Spleen (tissue), 11 donors: Measurements from ENCODE around the gene IL17B. TPM values are rescaled to one million over a fixed set of nuclear protein-coding genes. Genes with fewer than 3 reads are reported as not detected.

Source experiments
- DNase-seq: peaks from one replicate; pipeline ENCODE4 v3.0.0-alpha.2; 2020
- H3K27ac ChIP-seq, 8 donors: fragments of 200-600 bp; sonication (generic) in 7 of 8; 1 replicate in 4 of 8; 2 replicates in 4 of 8; pipeline versions ENCODE4 v1.5.0 to v1.8.0; 2016 to 2021; ENCODE audit warnings: inconsistent platforms in 4 of 8, mild to moderate bottlenecking in 4 of 8, moderate library complexity in 1 of 8
- H3K27me3 ChIP-seq, 7 donors: fragments of 200-600 bp; sonication (generic) in 6 of 7; replicated peaks in 1 of 7; 1 replicate in 4 of 7; 2 replicates in 3 of 7; pipeline versions ENCODE4 v1.5.0 to v1.8.0; 2016 to 2021; ENCODE audit warnings: inconsistent platforms in 3 of 7, mild to moderate bottlenecking in 1 of 7
- H3K36me3 ChIP-seq, 6 donors: fragments of 200-600 bp; sonication (generic) in 5 of 6; 1 replicate in 4 of 6; 2 replicates in 2 of 6; pipeline versions ENCODE4 v1.5.0 to v1.8.0; 2016 to 2021; ENCODE audit warnings: inconsistent platforms in 2 of 6
- H3K4me1 ChIP-seq, 6 donors: fragments of 200-600 bp; sonication (generic) in 5 of 6; 1 replicate in 3 of 6; 2 replicates in 3 of 6; pipeline versions ENCODE4 v1.5.0 to v1.8.0; 2016 to 2021; ENCODE audit warnings: inconsistent platforms in 3 of 6
- H3K4me3 ChIP-seq, 8 donors: fragments of 200-600 bp; sonication (generic) in 7 of 8; 1 replicate in 4 of 8; 2 replicates in 4 of 8; pipeline versions ENCODE4 v1.5.0 to v1.8.0; 2016 to 2021; ENCODE audit warnings: inconsistent platforms in 4 of 8, mild to moderate bottlenecking in 4 of 8, moderate library complexity in 2 of 8
- H3K9me3 ChIP-seq, 8 donors: fragments of 200-600 bp; sonication (generic) in 7 of 8; 1 replicate in 4 of 8; 2 replicates in 4 of 8; pipeline versions ENCODE4 v1.5.0 to v1.8.0; 2016 to 2021; ENCODE audit warnings: inconsistent platforms in 4 of 8
- POLR2A ChIP-seq, 3 donors: fragments of 450-650 bp; IDR thresholded peaks; one replicate each; pipeline ENCODE4 v1.5.1; 2017; ENCODE audit warnings: antibody characterized with exemption in 3 of 3, mild to moderate bottlenecking in 1 of 3
- POLR2AphosphoS5 ChIP-seq, 3 donors: sonication (generic); formaldehyde crosslinking; IDR thresholded peaks; one replicate each; pipeline ENCODE4 v1.5.1; 2017; ENCODE audit warnings: antibody characterized with exemption in 3 of 3
- WGBS, 5 donors: extraction: QIAGEN DNeasy Blood & Tissue Kit in 3 of 5; methylation state at CpG; one replicate each; pipeline versions ENCODE4 v1.1.5 to v1.1.7; 2013 to 2018; 5-methylcytosine and 5-hydroxymethylcytosine counted together
- intact Hi-C: fragments of 100-400 bp; cut with DNase I; formaldehyde crosslinking; loops from one replicate; pipeline ENCODE4 v1.15.0; 2023; ENCODE audit warnings: low total_unique reads
- polyA plus RNA-seq, 3 donors: library from polyadenylated mRNA; stranded (reverse); fragments of 200-250 nt; gene quantifications; one replicate each; pipeline ENCODE4 v1.2.1, GENCODE V29; 2013
- total RNA-seq, 7 donors: library from RNA; depleted of rRNA in 3 of 7; stranded (reverse); fragments of >200 nt in 3 of 7; fragmentation: NEBNext Ultra II Directional in 4 of 7; extraction: Animal tissue kit (Norgen Biotek cat#: 25700) in 4 of 7; gene quantifications; one replicate each; pipeline versions ENCODE4 v1.1.0 to v1.2.1, GENCODE V29; 2016 to 2021
- TF ChIP-seq, protein P1 (sequence below), 11 experiments: fragments of 200-600 bp in 7 of 11; fragments of 450-650 bp in 4 of 11; sonication (generic) in 4 of 11; IDR thresholded peaks in 8 of 11; conservative IDR thresholded peaks in 3 of 11; 1 replicate in 7 of 11; 2 replicates in 4 of 11; pipeline versions ENCODE4 v1.4.0 to v1.8.0; 2016 to 2021; ENCODE audit warnings: antibody characterized with exemption in 11 of 11, inconsistent platforms in 4 of 11, mild to moderate bottlenecking in 1 of 11
- donor health status: healthy with polysubstance abuse.
- donor health status: DM: no; HTN: no; CAD: no; lungs with moderate emphysema.
- donor health status: DM: no; HTN: no; CAD: no.
- donor health status: Bipolar disorder and iron deficiency.
- donor health status: healthy.
- donor health status: DM: no; HTN: no; CAD: no.
- donor health status: DM: yes; HTN: yes; CAD: no.

The IL17B gene
- total and polyA plus RNA-seq, 10 donors: 0.30 to 1.4 (median 0.60) TPM; not detected in 4

DNA sequence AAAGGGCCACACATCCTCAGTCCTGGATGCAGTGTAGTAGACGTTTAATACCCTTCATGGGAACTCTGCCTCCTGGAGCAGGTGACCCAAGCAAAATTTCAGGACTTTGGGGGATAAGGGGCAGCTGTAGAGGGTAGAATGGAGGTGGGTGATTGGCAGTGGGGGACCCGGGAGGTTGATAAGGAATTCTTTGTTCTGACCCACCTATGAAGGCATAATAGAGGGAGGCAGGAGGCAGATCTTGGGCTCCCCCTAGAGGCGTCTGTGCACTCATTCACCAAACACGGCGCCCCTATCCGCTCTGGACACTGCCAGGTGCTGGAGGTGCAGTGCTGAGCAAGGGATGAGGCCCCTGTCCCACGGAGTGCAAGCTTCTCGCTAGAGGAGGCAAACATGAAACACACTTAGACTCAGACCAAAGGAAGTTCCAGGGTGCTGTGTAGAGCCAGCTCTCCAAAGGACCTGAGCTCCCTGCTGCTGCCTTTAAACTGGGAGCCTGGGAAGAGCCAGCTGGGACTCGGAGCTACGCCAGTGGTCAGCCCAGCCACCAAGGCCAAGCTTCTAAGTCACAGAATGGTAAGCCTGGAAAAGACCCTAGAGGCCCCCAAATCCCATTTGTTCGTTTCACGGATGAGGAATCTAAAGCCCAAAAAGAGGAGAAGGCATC is 7.7 kb downstream of the IL17B start:
- H3K4me3 ChIP-seq: no peak overlapping the region
- H3K27ac ChIP-seq: no peak overlapping the region
- 43 to 82% (median 45%) methylated on average over 6 to 12 of the region's 12 CpGs for WGBS, 5 donors
- intact Hi-C loops: loop anchor here (5.0 kb wide), 2 partner anchors 54 to 191 kb away; no protein-coding TSS in a partner anchor
- no peaks in the 10 kb centered on the region for H3K27me3 ChIP-seq
- H3K9me3 ChIP-seq: no peaks in the 10 kb centered on the region
- peaks cover 0 to 20% (median 4%) of the 10 kb centered on the region in 6 donors for H3K4me1 ChIP-seq
- DNase-seq: peak; percentile 88
- no peaks in the 10 kb centered on the region for H3K36me3 ChIP-seq
- TF ChIP-seq POLR2AphosphoS5 (IDR thresholded peaks at IDR 0.05) (peak in 1 of 3 donors; percentile 21), POLR2A (IDR thresholded peaks at IDR 0.05) (no peak)
- TF ChIP-seq, protein P1, sequence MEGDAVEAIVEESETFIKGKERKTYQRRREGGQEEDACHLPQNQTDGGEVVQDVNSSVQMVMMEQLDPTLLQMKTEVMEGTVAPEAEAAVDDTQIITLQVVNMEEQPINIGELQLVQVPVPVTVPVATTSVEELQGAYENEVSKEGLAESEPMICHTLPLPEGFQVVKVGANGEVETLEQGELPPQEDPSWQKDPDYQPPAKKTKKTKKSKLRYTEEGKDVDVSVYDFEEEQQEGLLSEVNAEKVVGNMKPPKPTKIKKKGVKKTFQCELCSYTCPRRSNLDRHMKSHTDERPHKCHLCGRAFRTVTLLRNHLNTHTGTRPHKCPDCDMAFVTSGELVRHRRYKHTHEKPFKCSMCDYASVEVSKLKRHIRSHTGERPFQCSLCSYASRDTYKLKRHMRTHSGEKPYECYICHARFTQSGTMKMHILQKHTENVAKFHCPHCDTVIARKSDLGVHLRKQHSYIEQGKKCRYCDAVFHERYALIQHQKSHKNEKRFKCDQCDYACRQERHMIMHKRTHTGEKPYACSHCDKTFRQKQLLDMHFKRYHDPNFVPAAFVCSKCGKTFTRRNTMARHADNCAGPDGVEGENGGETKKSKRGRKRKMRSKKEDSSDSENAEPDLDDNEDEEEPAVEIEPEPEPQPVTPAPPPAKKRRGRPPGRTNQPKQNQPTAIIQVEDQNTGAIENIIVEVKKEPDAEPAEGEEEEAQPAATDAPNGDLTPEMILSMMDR (IDR thresholded peaks at IDR 0.05 in 8 of 11, conservative IDR thresholded peaks at IDR 0.05 in 3 of 11): peak; percentile 23 to 87 (median 75)

GRCh38 chr5:149370878-149371277 is 8.2 kb downstream of the IL17B start:
- no peak overlapping the region for H3K4me3 ChIP-seq
- H3K9me3 ChIP-seq: no peaks in the 10 kb centered on the region
- H3K27ac ChIP-seq: no peak overlapping the region
- H3K27me3 ChIP-seq: no peaks in the 10 kb centered on the region
- 82 to 90% (median 87%) methylated on average over 2 of the region's 2 CpGs for WGBS, 5 donors
- H3K36me3 ChIP-seq: peaks cover 0 to 3% (median 0%) of the 10 kb centered on the region in 6 donors
- H3K4me1 ChIP-seq: peaks cover 0 to 20% (median 4%) of the 10 kb centered on the region in 6 donors
- intact Hi-C loops: loop anchor here (5.0 kb wide), 2 partner anchors 54 to 191 kb away; no protein-coding TSS in a partner anchor
- no peak for DNase-seq
- TF ChIP-seq POLR2A (IDR thresholded peaks at IDR 0.05): no peak
- TF ChIP-seq, protein P1 (IDR thresholded peaks at IDR 0.05 in 8 of 11, conservative IDR thresholded peaks at IDR 0.05 in 3 of 11): no peak
- TF ChIP-seq POLR2AphosphoS5 (IDR thresholded peaks at IDR 0.05): no peak

GRCh38 chr5:149367972-149368645 is 11.0 kb downstream of the IL17B start:
- intact Hi-C loops: no loop called here
- WGBS, 5 donors: 91 to 95% (median 94%) methylated on average over 22 of the region's 22 CpGs
- TF ChIP-seq, protein P1 (IDR thresholded peaks at IDR 0.05 in 8 of 11, conservative IDR thresholded peaks at IDR 0.05 in 3 of 11): no peak
- TF ChIP-seq POLR2AphosphoS5 (IDR thresholded peaks at IDR 0.05) (peak in 1 of 3 donors; percentile 7), POLR2A (IDR thresholded peaks at IDR 0.05) (no peak)
- Histone ChIP-seq H3K9me3 (no peaks in the 10 kb centered on the region), H3K36me3 (peaks cover 0 to 3% (median 0%) of the 10 kb centered on the region in 6 donors), H3K4me1 (peaks cover 0 to 20% (median 4%) of the 10 kb centered on the region in 6 donors), H3K4me3 (no peak overlapping the region), H3K27me3 (no peaks in the 10 kb centered on the region), H3K27ac (no peak overlapping the region)
- no peak for DNase-seq
